SK-N-SH (cell line): ENCODE measurements around the gene LGI1. TPM values are rescaled to one million over a fixed set of nuclear protein-coding genes. Genes with fewer than 3 reads are reported as not detected.
A peak's percentile ranks its signal among the peaks of the same experiment; 100 is the strongest.

ENCODE experiments used
- CTCF ChIA-PET: fragments of 300-600, 350-600 bp; formaldehyde crosslinking; extraction: SDS; loops from one replicate; lab custom pipeline; 2021; lab: Yijun Ruan, JAX
- POLR2A ChIA-PET: fragments of 350-600 bp; sonication (Branson Sonifier 250); formaldehyde crosslinking; extraction: SDS; loops from one replicate; lab custom pipeline; 2020; ENCODE audit warnings: antibody characterized with exemption, inconsistent platforms; lab: Yijun Ruan, JAX
- DNase-seq: peaks from one replicate; pipeline ENCODE4 v3.0.0; 2012
- H2AFZ ChIP-seq: fragments of 200-600 bp; sonication (generic); 2 replicates; pipeline ENCODE4 v1.8.1; 2016; ENCODE audit warnings: antibody characterized with exemption, mild to moderate bottlenecking, low read depth
- H3F3A ChIP-seq: fragments of 200-600 bp; sonication (generic); replicated peaks from 2 replicates; pipeline ENCODE3; 2016; ENCODE audit warnings: antibody characterized with exemption, mild to moderate bottlenecking; ENCODE audit not compliant: insufficient read depth
- H3K27ac ChIP-seq, 2 experiments: fragments of 200-500 bp in 1 of 2; fragments of 200-600 bp in 1 of 2; sonication (Bioruptor generic) in 1 of 2; sonication (generic), shearing (Covaris generic) in 1 of 2; 2 replicates each; pipeline versions ENCODE4 v1.5.1 to v1.6.1; 2014 to 2016; ENCODE audit warnings: low read depth in 2 of 2, inconsistent platforms in 1 of 2, low read length in 1 of 2, mild to moderate bottlenecking in 1 of 2, mixed read lengths in 1 of 2
- H3K27me3 ChIP-seq: fragments of 200-600 bp; sonication (generic), shearing (Covaris generic); 2 replicates; pipeline ENCODE4 v1.6.1; 2016; ENCODE audit warnings: mixed run types; ENCODE audit not compliant: insufficient read depth
- H3K36me3 ChIP-seq, 2 experiments: fragments of 200-500 bp in 1 of 2; fragments of 200-600 bp in 1 of 2; sonication (Bioruptor generic) in 1 of 2; sonication (generic) in 1 of 2; replicated peaks in 1 of 2; 2 replicates each; pipeline versions ENCODE3 to v1.5.1; 2014 to 2016; ENCODE audit warnings: low read length in 1 of 2, mild to moderate bottlenecking in 1 of 2; ENCODE audit not compliant: insufficient read depth in 2 of 2, control insufficient read depth in 1 of 2
- H3K4me1 ChIP-seq, 2 experiments: fragments of 200-500 bp in 1 of 2; fragments of 200-600 bp in 1 of 2; sonication (Bioruptor generic) in 1 of 2; sonication (generic), shearing (Covaris generic) in 1 of 2; 2 replicates each; pipeline versions ENCODE4 v1.5.1 to v1.6.1; 2014 to 2016; ENCODE audit warnings: low read depth in 1 of 2, low read length in 1 of 2, mixed run types in 1 of 2; ENCODE audit not compliant: insufficient read depth in 2 of 2, control insufficient read depth in 1 of 2
- H3K4me2 ChIP-seq: fragments of 200-600 bp; sonication (generic), shearing (Covaris generic); 2 replicates; pipeline ENCODE4 v1.6.1; 2017; ENCODE audit warnings: mixed run types
- H3K4me3 ChIP-seq, 2 experiments: fragments of 200-500 bp in 1 of 2; fragments of 200-600 bp in 1 of 2; sonication (Bioruptor generic) in 1 of 2; sonication (generic), shearing (Covaris generic) in 1 of 2; 2 replicates each; pipeline versions ENCODE4 v1.5.1 to v1.8.1; 2014 to 2016; ENCODE audit warnings: low read depth in 2 of 2, inconsistent platforms in 1 of 2, low read length in 1 of 2, mild to moderate bottlenecking in 1 of 2, mixed read lengths in 1 of 2, moderate library complexity in 1 of 2
- H3K79me2 ChIP-seq: fragments of 200-600 bp; sonication (generic); 2 replicates; pipeline ENCODE4 v1.8.1; 2017; ENCODE audit warnings: mild to moderate bottlenecking; ENCODE audit not compliant: insufficient read depth
- H3K9ac ChIP-seq: fragments of 200-600 bp; sonication (generic); 2 replicates; pipeline ENCODE4 v1.6.1; 2017; ENCODE audit warnings: mixed run types
- H3K9me2 ChIP-seq: fragments of 200-600 bp; sonication (generic); 2 replicates; pipeline ENCODE4 v1.6.1; 2017; ENCODE audit warnings: mixed run types
- H3K9me3 ChIP-seq: fragments of 200-600 bp; sonication (generic); 2 replicates; pipeline ENCODE4 v1.6.1; 2017; ENCODE audit warnings: mixed run types, mild to moderate bottlenecking, moderate library complexity
- H4K20me1 ChIP-seq: fragments of 200-600 bp; sonication (generic); 2 replicates; pipeline ENCODE4 v1.6.1; 2017; ENCODE audit warnings: mild to moderate bottlenecking, mixed run types; ENCODE audit not compliant: insufficient read depth
- CHD2 ChIP-seq: fragments of 150-350 bp; IDR thresholded peaks from 2 replicates; pipeline ENCODE4 v1.6.1; 2018; ENCODE audit warnings: low read length; ENCODE audit not compliant: partially characterized antibody
- ELF1 ChIP-seq: IDR thresholded peaks from 2 replicates; pipeline ENCODE4 v1.4.0; 2012
- EP300 ChIP-seq, 2 experiments: IDR thresholded peaks; 2 replicates each; pipeline versions ENCODE4 v1.4.0 to v1.6.1; 2012; ENCODE audit warnings: borderline replicate concordance in 1 of 2, low read depth in 1 of 2, low read length in 1 of 2
- FOSL2 ChIP-seq: IDR thresholded peaks from 2 replicates; pipeline ENCODE4 v1.4.0; 2012; ENCODE audit warnings: low read depth, mild to moderate bottlenecking, moderate library complexity, borderline replicate concordance
- GABPA ChIP-seq: IDR thresholded peaks from 2 replicates; pipeline ENCODE4 v1.4.0; 2012; ENCODE audit warnings: low read depth, mild to moderate bottlenecking
- GATA2 ChIP-seq: sonication (generic); formaldehyde crosslinking; IDR thresholded peaks from 2 replicates; pipeline ENCODE4 v1.5.0; 2020; ENCODE audit warnings: mild to moderate bottlenecking, missing genetic modification reagents
- MEF2A ChIP-seq: IDR thresholded peaks from 2 replicates; pipeline ENCODE4 v1.4.0; 2012; ENCODE audit warnings: low read depth, borderline replicate concordance
- MXI1 ChIP-seq: IDR thresholded peaks from 2 replicates; pipeline ENCODE4 v1.6.1; 2012; ENCODE audit warnings: mild to moderate bottlenecking, low read depth, low read length, improper control_type of control experiment
- RAD21 ChIP-seq: IDR thresholded peaks from 2 replicates; pipeline ENCODE4 v1.6.1; 2012; ENCODE audit warnings: mild to moderate bottlenecking, low read length
- RCOR1 ChIP-seq: fragments of 150-350 bp; IDR thresholded peaks from 2 replicates; pipeline ENCODE4 v1.6.1; 2017; ENCODE audit warnings: antibody characterized with exemption, low read length
- RXRA ChIP-seq: IDR thresholded peaks from 2 replicates; pipeline ENCODE4 v1.4.0; 2012; ENCODE audit warnings: low read depth, mild to moderate bottlenecking, borderline replicate concordance
- SMC3 ChIP-seq: IDR thresholded peaks from 2 replicates; pipeline ENCODE4 v1.6.1; 2012; ENCODE audit warnings: low read depth, low read length, improper control_type of control experiment
- TCF12 ChIP-seq: IDR thresholded peaks from 2 replicates; pipeline ENCODE4 v1.4.0; 2012
- YY1 ChIP-seq: IDR thresholded peaks from 2 replicates; pipeline ENCODE4 v1.4.0; 2012; ENCODE audit warnings: low read depth, mild to moderate bottlenecking
- WGBS: methylation state at CpG from one replicate; pipeline ENCODE4 v1.1.6; 2017; ENCODE audit warnings: low lambda C conversion rate; 5-methylcytosine and 5-hydroxymethylcytosine counted together
- polyA plus RNA-seq, 3 experiments: library from polyadenylated mRNA; depleted of rRNA; stranded (reverse); fragments of >200 nt; gene quantifications; 2 replicates each; pipeline ENCODE4 v1.2.3, GENCODE V29; 2012
- TF ChIP-seq, protein P1 (sequence below): IDR thresholded peaks from 2 replicates; pipeline ENCODE4 v1.4.0; 2012; ENCODE audit warnings: low read depth, borderline replicate concordance
- TF ChIP-seq, protein P2 (sequence below): fragments of 200-600 bp; sonication (generic); IDR thresholded peaks from 2 replicates; pipeline ENCODE4 v1.6.1; 2017; ENCODE audit warnings: antibody characterized with exemption, mild to moderate bottlenecking, moderate library complexity

LGI1 gene
- polyA plus RNA-seq, 1 of the 3 experiments (the other 2 are of a cell fraction): 0.03 TPM

DNA sequence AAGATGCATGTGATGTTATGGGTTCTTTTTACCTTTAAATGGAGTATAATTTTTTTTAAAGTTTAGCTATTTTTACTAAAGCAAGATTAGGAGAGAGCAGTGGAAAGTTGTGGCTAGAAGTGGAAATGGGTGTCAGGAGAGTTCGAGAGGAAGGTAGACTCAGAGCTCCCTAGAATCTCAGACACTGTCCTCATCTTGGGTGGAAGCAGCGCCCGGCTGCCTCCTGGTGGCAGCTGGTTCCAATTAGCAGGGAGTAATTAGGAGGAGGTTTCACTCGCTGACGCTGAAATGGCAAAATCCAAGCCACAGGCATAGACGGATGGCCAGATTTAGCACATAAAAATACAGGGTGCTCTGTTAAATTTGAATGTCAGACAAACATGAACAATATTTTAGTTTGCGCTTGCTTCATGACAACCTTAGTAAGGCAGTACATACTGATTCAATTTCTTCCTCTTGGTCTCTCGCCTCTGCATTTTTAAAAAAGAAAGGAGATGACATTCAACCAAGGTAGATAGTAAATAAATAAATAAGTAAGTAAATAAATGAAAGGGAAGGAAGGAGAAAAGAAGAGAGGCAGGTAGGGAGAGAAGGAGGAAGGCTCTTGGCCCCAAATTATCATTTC is 58.5 kb downstream of the LGI1 start:
- H3F3A ChIP-seq: no peaks in the 10 kb centered on the region
- peak; percentile 66 for DNase-seq
- no peaks in the 10 kb centered on the region for H3K9me2 ChIP-seq
- POLR2A ChIA-PET: interaction anchor here (0.7 to 2.1 kb wide), 2 partner anchors 64 to 114 kb away, joined by 3 to 22 read pairs; partner anchors contain the start of gene FRA10AC1
- H3K36me3 ChIP-seq: no peaks in the 10 kb centered on the region
- no peaks in the 10 kb centered on the region for H4K20me1 ChIP-seq
- peak overlapping the region; percentile 58 for H3K4me2 ChIP-seq
- peak overlapping the region; percentile 24 to 50; a peak in 3 of 4 replicates for H3K4me3 ChIP-seq
- no peaks in the 10 kb centered on the region for H3K9me3 ChIP-seq
- TF ChIP-seq, protein P1, sequence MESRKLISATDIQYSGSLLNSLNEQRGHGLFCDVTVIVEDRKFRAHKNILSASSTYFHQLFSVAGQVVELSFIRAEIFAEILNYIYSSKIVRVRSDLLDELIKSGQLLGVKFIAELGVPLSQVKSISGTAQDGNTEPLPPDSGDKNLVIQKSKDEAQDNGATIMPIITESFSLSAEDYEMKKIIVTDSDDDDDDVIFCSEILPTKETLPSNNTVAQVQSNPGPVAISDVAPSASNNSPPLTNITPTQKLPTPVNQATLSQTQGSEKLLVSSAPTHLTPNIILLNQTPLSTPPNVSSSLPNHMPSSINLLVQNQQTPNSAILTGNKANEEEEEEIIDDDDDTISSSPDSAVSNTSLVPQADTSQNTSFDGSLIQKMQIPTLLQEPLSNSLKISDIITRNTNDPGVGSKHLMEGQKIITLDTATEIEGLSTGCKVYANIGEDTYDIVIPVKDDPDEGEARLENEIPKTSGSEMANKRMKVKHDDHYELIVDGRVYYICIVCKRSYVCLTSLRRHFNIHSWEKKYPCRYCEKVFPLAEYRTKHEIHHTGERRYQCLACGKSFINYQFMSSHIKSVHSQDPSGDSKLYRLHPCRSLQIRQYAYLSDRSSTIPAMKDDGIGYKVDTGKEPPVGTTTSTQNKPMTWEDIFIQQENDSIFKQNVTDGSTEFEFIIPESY: no peak
- TF ChIP-seq TCF12 (peak; percentile 77), EP300 (IDR thresholded peaks at IDR 0.05; ENCODE audit: borderline replicate concordance in 1 of 2, low read depth in 1 of 2, low read length in 1 of 2) (peak in 1 of 2 experiments; percentile 54; a peak in 2 of 4 replicates), RCOR1 (peak; percentile 36; the same call in 1 of the 2 replicates), SMC3 (peak; percentile 58), GABPA (no peak), CHD2 (peak; percentile 73), RAD21 (peak; percentile 58), FOSL2 (no peak)
- TF ChIP-seq, protein P2, sequence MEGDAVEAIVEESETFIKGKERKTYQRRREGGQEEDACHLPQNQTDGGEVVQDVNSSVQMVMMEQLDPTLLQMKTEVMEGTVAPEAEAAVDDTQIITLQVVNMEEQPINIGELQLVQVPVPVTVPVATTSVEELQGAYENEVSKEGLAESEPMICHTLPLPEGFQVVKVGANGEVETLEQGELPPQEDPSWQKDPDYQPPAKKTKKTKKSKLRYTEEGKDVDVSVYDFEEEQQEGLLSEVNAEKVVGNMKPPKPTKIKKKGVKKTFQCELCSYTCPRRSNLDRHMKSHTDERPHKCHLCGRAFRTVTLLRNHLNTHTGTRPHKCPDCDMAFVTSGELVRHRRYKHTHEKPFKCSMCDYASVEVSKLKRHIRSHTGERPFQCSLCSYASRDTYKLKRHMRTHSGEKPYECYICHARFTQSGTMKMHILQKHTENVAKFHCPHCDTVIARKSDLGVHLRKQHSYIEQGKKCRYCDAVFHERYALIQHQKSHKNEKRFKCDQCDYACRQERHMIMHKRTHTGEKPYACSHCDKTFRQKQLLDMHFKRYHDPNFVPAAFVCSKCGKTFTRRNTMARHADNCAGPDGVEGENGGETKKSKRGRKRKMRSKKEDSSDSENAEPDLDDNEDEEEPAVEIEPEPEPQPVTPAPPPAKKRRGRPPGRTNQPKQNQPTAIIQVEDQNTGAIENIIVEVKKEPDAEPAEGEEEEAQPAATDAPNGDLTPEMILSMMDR: peak; percentile 66
- TF ChIP-seq, all 33 proteins: peak for 7
- Histone ChIP-seq H3K9ac (no peak overlapping the region), H3K4me1 (peaks cover 0 to 30% of the 10 kb centered on the region in 2 experiments; a peak in 3 of 4 replicates), H2AFZ (peak overlapping the region; percentile 44; the same call in 1 of the 2 replicates), H3K79me2 (no peaks in the 10 kb centered on the region), H3K27ac (peak overlapping the region in 1 of 2 experiments; percentile 95; a peak in 3 of 4 replicates), H3K27me3 (no peaks in the 10 kb centered on the region)
- CTCF ChIA-PET: interaction anchor here (0.7 to 6.2 kb wide), 36 partner anchors 9 to 629 kb away, joined by 3 to 108 read pairs (median 5); partner anchors contain the start of genes FRA10AC1, LGI1 and MYOF
- 13% methylated on average over 8 of the region's 8 CpGs for WGBS

DNA sequence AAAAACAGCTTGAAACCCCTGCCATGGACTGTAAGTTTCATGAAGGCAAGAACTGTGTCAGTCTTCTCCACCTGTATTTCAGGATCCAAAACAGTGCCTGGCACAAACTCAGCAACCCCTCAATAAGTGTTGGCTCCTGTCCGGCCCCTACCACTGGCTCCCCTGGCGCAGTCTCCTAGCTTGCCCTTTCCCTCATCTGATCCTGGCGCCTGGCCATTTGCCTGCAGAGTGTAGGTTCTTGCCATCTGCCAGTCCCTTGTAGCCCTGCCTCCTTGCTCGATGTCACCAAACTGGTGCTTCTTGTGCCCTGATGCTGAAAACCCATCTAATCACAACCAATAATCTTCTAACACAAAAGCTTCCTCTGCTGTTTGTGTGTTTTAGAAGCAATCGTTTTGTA is 60.4 kb downstream of the LGI1 start:
- Histone ChIP-seq H3K79me2 (no peaks in the 10 kb centered on the region), H3K4me3 (no peak overlapping the region; a peak in 1 of 4 replicates), H4K20me1 (no peaks in the 10 kb centered on the region), H3K27me3 (no peaks in the 10 kb centered on the region), H3K9ac (no peak overlapping the region), H3K27ac (peak overlapping the region in 1 of 2 experiments; percentile 22; a peak in 1 of 4 replicates), H3K9me2 (no peaks in the 10 kb centered on the region), H3K36me3 (no peaks in the 10 kb centered on the region), H2AFZ (no peak overlapping the region), H3K4me2 (no peak overlapping the region), H3K9me3 (no peaks in the 10 kb centered on the region), H3K4me1 (peaks cover 0 to 30% of the 10 kb centered on the region in 2 experiments; a peak in 3 of 4 replicates), H3F3A (no peaks in the 10 kb centered on the region)
- ChIA-PET CTCF (interaction anchor here (1.0 to 1.5 kb wide), 7 partner anchors 14 to 626 kb away, joined by 3 to 10 read pairs (median 3); partner anchors contain the start of gene FRA10AC1), POLR2A (no interaction called here)
- WGBS: 61% methylated on average over 5 of the region's 5 CpGs
- TF ChIP-seq RCOR1 (0 out of 2 replicates have a peak, but pooled peaks have one; percentile 9), TCF12 (no peak), GATA2 (CRISPR knock-in tag) (peak; percentile 25; the same call in 1 of the 2 replicates), YY1 (no peak), ELF1 (no peak), MEF2A (no peak), RXRA (no peak), RAD21 (no peak), MXI1 (no peak)
- DNase-seq: peak; percentile 28
